Body of pancreas (tissue), 4 donors: ENCODE results near the gene MOB4.

ENCODE experiments used
- CTCF ChIP-seq, 7 experiments: fragments of 450-650 bp in 4 of 7; fragments of 200-600 bp in 3 of 7; sonication (generic) in 3 of 7; IDR thresholded peaks; one replicate each; pipeline ENCODE4 v1.5.1; 2016 to 2019; ENCODE audit warnings: antibody characterized with exemption in 7 of 7
- POLR2A ChIP-seq, 3 donors: fragments of 450-650 bp; IDR thresholded peaks; one replicate each; pipeline ENCODE4 v1.6.1; 2016; ENCODE audit warnings: antibody characterized with exemption in 3 of 3, mild to moderate bottlenecking in 2 of 3

- TF ChIP-seq POLR2A (IDR thresholded peaks at IDR 0.05), result no peak
- no peak for TF ChIP-seq CTCF (IDR thresholded peaks at IDR 0.05)
Observed at GRCh38 chr2:197571627-197572271, 55.9 kb downstream of the MOB4 start.
